Measurements from ENCODE around the gene PRSS2. TPM values are rescaled to one million over a fixed set of nuclear protein-coding genes. Genes with fewer than 3 reads are reported as not detected.
"Not testable (repeated sequence)": the region's sequence is repeated elsewhere in the genome, so short reads cannot be mapped to it uniquely, and the experiment has no call there.

Gene PRSS2
- total RNA-seq, 1 donor from 2014 or later: not detected

GRCh38 chr7:142767451-142767850, 3.3 kb upstream of the PRSS2 start:
- peaks cover 66% of the 10 kb centered on the region for H3K27me3 Mint-ChIP-seq (ENCODE audit: low read depth)
- TF ChIP-seq CTCF (IDR thresholded peaks at IDR 0.05; ENCODE audit: unreplicated experiment): no peak
- H3K27ac Mint-ChIP-seq: no peak overlapping the region
- H3K36me3 Mint-ChIP-seq: no peaks in the 10 kb centered on the region
- no peaks in the 10 kb centered on the region for H3K9me3 Mint-ChIP-seq
- no peaks in the 10 kb centered on the region for H3K4me1 Mint-ChIP-seq
- DNase-seq (ENCODE audit: low spot score in 2 of 2, unreplicated experiment in 2 of 2): no peak
- no peak overlapping the region for H3K4me3 Mint-ChIP-seq

- DNase-seq (ENCODE audit: low spot score in 2 of 2, unreplicated experiment in 2 of 2): no peak
- Mint-ChIP-seq H3K36me3 (no peaks in the 10 kb centered on the region), H3K4me3 (no peak overlapping the region), H3K27ac (no peak overlapping the region), H3K4me1 (no peaks in the 10 kb centered on the region), H3K9me3 (no peaks in the 10 kb centered on the region), H3K27me3 (ENCODE audit: low read depth) (peaks cover 65% of the 10 kb centered on the region)
- TF ChIP-seq CTCF (IDR thresholded peaks at IDR 0.05; ENCODE audit: unreplicated experiment): no peak
Measured at GRCh38 chr7:142767861-142768260, 2.9 kb upstream of the PRSS2 start.

GRCh38 chr7:142768885-142769284, 1.9 kb upstream of the PRSS2 start:
- H3K27me3 Mint-ChIP-seq (ENCODE audit: low read depth): peaks cover 66% of the 10 kb centered on the region
- H3K9me3 Mint-ChIP-seq; H3K36me3 Mint-ChIP-seq; H3K27ac Mint-ChIP-seq; H3K4me1 Mint-ChIP-seq; H3K4me3 Mint-ChIP-seq; DNase-seq (ENCODE audit: low spot score in 2 of 2, unreplicated experiment in 2 of 2): not testable (repeated sequence)

DNA sequence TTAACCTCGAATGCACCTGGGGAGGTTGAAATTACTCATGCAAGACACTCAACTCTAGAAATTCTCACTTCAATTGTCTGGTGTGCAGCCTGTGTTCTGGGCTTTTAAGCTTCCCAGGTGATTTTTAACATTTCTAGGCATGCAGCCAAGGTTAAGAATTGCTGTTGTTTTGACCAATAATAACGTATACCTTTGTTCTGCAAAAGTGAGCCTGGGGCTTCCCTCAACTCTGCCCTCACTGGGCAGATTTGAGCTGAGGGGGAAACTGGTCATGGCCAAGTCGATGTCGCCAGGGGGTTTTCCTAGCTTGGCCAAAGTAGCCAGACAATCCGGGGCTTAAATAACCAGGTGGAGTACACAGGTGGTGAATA, 568 bp downstream of the PRSS2 start:
- no peak for TF ChIP-seq CTCF (IDR thresholded peaks at IDR 0.05; ENCODE audit: unreplicated experiment)
- Mint-ChIP-seq H3K27ac (no peak overlapping the region), H3K36me3 (no peaks in the 10 kb centered on the region), H3K4me1 (no peaks in the 10 kb centered on the region), H3K4me3 (no peak overlapping the region), H3K9me3 (no peaks in the 10 kb centered on the region), H3K27me3 (ENCODE audit: low read depth) (peaks cover 68% of the 10 kb centered on the region)
- DNase-seq (ENCODE audit: low spot score in 2 of 2, unreplicated experiment in 2 of 2): no peak

DNA sequence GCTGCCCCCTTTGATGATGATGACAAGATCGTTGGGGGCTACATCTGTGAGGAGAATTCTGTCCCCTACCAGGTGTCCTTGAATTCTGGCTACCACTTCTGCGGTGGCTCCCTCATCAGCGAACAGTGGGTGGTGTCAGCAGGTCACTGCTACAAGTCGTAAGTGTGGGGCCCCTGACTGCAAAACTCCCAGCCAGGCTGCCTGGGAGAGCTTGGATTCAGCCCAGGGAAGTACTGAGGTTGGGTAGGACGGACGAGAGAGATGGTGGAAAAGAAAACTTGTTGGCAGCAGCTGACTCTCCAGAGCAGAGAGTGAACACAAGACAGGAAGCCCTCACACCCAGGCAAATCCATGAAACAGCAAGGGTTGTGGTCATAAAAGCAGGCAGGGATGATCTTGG, 1.3 kb downstream of the PRSS2 start:
- H3K4me1 Mint-ChIP-seq: no peaks in the 10 kb centered on the region
- DNase-seq (ENCODE audit: low spot score in 2 of 2, unreplicated experiment in 2 of 2): no peak
- H3K4me3 Mint-ChIP-seq: no peak overlapping the region
- peaks cover 68% of the 10 kb centered on the region for H3K27me3 Mint-ChIP-seq (ENCODE audit: low read depth)
- no peak overlapping the region for H3K27ac Mint-ChIP-seq
- H3K36me3 Mint-ChIP-seq: no peaks in the 10 kb centered on the region
- H3K9me3 Mint-ChIP-seq: no peaks in the 10 kb centered on the region
- TF ChIP-seq CTCF (IDR thresholded peaks at IDR 0.05; ENCODE audit: unreplicated experiment): no peak

DNA sequence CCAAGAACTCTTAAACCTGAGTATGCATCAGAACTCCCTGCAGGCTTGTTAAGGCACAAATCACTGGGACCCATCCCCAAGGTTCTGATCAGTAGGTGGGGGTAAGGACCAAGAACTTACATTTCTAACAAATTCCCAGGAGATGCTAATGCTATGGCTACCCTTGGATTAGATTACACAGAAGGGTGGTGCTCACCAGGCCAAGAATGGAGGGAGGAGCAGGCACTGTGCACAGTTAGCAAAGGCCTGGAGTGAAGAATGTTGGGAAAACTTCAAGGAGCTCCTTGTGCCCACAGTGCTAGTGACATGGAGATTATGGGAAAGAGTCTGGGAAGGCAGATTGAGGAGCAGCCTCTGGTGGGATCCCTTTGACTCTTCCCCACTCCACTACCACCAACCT, 1.9 kb downstream of the PRSS2 start:
- H3K9me3 Mint-ChIP-seq: peaks cover 3% of the 10 kb centered on the region
- H3K27ac Mint-ChIP-seq: no peak overlapping the region
- peaks cover 64% of the 10 kb centered on the region for H3K27me3 Mint-ChIP-seq (ENCODE audit: low read depth)
- DNase-seq (ENCODE audit: low spot score in 2 of 2, unreplicated experiment in 2 of 2): no peak
- H3K4me1 Mint-ChIP-seq: no peaks in the 10 kb centered on the region
- H3K4me3 Mint-ChIP-seq: no peak overlapping the region
- no peaks in the 10 kb centered on the region for H3K36me3 Mint-ChIP-seq
- no peak for TF ChIP-seq CTCF (IDR thresholded peaks at IDR 0.05; ENCODE audit: unreplicated experiment)

All from mesothelial cell of epicardium (in vitro differentiated cells).